ENCODE data around the gene CCDC14.
A peak's percentile ranks its signal among the peaks of the same experiment; 100 is the strongest.

- peak in 1 of 4 experiments; percentile 22 for TF ChIP-seq CTCF (IDR thresholded peaks at IDR 0.05)
- TF ChIP-seq EP300 (IDR thresholded peaks at IDR 0.05): no peak
Observed at GRCh38 chr3:123941121-123941520, 19.9 kb downstream of the CCDC14 start.
